ENCODE data around the gene TNFRSF4. TPM values are rescaled to one million over a fixed set of nuclear protein-coding genes. Genes with fewer than 3 reads are reported as not detected.
A peak's percentile ranks its signal among the peaks of the same experiment; 100 is the strongest.

The TNFRSF4 gene
- total RNA-seq: 0.24 TPM in 1 of 2 replicates, not detected in the other

DNA sequence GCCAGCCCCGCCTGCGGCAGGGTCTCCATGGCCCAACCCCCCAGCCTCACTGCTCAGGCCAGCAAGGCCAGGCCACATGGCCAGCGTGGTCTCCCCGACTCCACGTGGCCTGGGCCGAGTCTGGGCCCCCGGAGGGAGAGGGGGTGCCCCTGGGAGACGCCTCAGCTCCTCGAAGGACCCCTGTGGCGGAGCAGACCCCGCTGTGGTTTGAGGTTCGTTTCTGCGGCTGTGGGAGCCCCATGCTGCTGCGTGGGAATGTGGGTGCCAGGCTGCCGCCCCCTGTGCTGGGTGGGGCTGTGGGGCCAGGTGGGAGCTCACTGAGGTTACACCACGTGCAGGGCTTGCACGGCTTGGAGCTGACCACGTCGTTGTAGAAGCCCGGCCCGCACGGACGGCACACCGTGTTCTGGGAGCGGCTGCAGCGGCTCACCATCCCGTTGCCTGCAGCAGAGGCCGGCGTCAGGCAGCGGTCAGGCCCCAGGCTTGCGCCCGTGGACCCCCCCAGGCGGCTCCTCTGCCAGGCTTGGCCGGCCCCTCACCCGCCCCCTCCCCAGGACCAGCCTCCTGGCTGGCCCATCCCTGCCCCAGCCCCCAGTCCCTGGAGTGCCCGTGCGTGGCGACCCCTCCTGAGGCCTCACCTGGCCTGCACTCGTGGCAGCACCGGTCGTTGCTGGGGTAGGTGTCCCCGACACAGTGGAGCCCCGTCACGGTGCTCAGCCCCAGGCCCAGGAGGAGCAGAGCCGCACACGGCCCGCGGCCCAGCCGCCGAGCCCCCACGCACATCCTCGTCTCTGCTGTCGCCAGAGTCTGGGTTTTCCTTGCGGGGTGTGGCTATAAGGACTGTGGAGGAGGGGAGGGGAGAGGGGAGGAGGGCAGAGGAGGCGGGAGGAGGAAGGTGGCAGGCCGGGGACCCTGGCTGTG, at the start of gene TNFRSF4:
Gene TNFRSF4 (minus strand): TSS at position 809 of the 921 bp plus-strand sequence. CDS start 26 bp downstream, at position 783.

DNA sequence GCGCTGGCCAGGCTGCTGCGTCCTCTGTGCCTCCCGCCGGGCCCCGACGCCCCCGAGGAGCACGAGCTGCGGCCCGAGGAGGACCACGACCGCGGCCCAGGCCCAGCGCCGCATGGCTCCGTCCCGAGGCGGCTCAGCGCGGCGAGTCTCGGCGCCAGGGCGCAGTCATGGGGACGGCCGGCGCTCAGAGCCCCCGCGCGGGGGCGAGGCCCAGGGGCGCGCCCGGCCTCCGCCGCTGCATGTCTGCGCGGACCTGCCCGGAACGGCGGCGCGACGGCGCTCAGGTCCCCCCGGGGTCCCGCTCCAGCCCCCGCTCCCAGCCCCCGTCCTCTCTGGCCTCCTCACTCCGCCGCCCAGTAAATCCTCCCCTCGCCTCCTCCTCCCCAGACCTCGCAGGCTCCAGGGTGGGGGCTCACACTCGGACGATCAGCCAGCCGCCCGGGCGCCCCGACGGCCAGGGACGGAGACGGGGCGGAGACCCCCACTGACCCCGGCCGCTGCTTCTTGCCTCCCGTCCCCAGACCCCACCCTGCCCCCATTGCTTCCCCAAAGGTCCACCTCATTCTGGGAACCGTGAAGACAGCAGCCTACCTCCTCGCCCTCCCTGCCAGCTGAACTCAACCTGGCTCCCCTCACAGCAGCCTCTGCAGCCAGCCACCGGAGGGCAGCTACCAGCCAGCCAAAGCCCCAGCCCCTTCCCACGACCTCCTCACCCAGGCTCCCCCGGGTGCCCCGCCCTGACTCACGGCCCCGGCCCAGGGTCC, 32.8 kb upstream of the TNFRSF4 start, which contains the start of gene C1QTNF12:
Gene C1QTNF12 (minus strand): TSS at position 146 of the 764 bp plus-strand sequence. CDS start 32 bp downstream, at position 114.

DNA sequence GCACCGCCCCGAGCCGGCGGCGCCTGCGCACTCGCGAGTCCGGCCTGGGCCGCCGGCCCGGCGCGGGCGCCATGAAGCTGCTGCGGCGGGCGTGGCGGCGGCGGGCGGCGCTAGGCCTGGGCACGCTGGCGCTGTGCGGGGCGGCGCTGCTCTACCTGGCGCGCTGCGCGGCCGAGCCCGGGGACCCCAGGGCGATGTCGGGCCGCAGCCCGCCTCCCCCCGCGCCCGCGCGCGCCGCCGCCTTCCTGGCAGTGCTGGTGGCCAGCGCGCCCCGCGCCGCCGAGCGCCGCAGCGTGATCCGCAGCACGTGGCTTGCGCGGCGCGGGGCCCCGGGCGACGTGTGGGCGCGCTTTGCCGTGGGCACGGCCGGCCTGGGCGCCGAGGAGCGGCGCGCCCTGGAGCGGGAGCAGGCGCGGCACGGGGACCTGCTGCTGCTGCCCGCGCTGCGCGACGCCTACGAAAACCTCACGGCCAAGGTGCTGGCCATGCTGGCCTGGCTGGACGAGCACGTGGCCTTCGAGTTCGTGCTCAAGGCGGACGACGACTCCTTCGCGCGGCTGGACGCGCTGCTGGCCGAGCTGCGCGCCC, 18.3 kb upstream of the TNFRSF4 start, which contains the start of gene B3GALT6:
Gene B3GALT6 (plus strand): TSS at position 30 of the 588 bp plus-strand sequence. CDS start 42 bp downstream, at position 72.

DNA sequence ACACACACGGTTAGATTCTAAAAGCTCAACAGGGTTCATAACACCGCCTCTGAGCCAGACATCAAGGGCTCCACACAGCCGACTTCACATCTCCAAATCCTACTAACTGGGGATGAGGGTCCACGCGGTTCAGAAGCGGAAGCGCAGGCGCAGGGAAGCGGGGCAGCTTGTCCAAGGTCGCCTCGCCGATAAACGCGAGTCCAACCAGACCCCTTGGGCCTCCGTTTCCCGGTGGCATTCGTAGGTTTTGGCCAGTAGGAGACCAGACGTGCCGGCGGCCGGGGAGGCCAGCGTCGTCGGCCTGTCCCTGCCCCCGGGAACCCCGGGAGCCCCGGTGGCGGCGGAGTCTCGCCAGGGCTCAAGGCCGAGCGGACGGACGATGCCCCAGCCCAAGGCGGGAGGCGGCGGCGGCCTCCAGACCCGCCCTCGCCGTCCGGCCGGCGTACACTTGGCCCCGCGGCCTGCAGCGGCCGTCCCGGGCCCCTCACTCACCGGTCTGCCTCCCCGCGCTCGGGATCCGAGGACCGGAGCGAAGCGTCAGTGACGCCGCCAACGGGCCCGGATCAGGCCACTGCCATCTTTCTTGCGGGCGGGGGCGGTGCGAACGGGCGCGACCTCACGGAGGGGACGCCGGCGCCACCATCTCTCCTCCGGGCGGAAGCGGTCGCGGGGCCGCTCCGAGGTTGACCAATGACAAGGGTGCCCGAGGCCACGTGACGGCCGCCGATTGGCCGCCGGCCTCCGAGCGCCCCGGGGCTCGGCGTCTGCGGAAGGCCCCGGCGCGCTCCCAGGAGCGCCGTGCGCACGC, 17.7 kb upstream of the TNFRSF4 start, which contains the start of gene SDF4:
Gene SDF4 (minus strand): TSS at position 602 of the 808 bp plus-strand sequence. CDS start 3,229 bp downstream, outside the sequence.

DNA sequence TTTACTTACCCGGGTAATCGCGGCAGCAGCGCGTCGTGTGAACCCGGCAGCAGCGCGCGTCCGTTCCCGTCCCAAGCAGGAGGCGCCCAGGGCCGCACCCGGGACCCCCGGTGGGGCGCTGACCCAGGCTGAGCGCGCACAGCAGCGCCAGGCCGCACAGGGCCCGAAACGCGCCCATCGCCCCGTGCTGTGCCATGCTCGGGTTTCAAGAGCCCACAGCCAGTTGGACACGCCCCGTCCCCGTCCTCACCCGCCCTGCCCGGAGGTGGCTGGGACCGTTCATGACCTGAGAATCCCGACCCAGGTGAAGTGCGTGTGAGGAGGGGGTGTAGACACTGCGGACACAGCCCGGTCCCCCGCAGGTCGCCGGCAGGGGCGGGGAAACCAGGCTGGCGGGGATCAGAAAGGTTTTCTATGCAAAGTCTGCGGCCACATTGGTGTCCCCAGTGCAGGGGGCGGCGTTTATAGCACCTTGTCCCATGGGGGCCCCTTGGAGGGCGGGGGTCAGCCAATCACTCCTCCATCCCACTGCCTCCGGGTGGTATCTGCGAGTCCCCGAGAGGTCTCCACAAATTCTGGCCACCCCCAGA, 7.5 kb downstream of the TNFRSF4 start, which contains the start of gene TNFRSF18:
Gene TNFRSF18 (minus strand): TSS at position 217 of the 590 bp plus-strand sequence. CDS start 21 bp downstream, at position 196.

DNA sequence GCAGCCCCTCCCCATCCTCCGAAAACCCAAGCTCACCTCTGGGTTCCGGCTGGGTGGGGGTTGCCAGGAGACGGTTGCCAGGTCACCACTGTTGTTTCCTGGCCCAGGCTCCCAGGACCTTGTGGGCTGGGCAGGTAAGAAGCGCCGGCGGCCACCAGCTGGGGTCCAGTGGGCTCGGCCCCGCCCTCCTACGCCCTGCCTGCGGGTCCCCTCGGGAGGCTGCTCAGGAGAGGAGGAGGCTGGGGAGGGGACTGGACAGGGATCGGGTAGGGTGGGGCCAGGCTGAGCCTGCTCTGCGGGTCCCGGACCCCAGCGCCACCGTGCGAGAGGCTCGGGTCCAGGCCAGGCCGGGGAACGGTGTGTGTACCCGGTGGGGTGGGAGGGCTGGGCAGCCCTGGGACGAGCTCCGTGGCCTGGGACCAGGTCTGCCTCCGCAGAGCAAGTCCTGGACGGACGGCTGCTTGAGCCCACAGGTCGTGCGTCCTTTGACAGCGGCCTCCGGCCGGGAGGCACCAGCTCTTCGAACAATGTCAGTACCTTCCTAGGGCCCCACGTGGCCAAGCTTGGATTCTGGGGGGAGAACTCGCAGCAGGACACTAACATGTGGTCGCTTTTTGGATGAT, 40.0 kb downstream of the TNFRSF4 start, which contains the start of gene TTLL10:
Gene TTLL10 (plus strand): TSS at position 88 of the 623 bp plus-strand sequence. CDS start 5,336 bp downstream, outside the sequence.

Small RNAs within 50 kb of the gene (small RNA-seq; reads per million reads assigned to genes)
- gene MIR200A (4.5 reads per million, percentile 75 among the genes with 10 or more reads in this experiment), gene MIR200B (1.2 reads per million, percentile 23 among the genes with 10 or more reads in this experiment), gene MIR429 (not detected)

Other genes starting within 250 kb of the TNFRSF4 start
- 0.49 and 0.65 TPM in 2 replicates for gene PLEKHN1, start 247.7 kb downstream of the TNFRSF4 start, total RNA-seq
- gene PERM1, start 232.1 kb downstream of the TNFRSF4 start, total RNA-seq: not detected in 2 replicates
- 0.49 and 1.3 TPM in 2 replicates for gene HES4, start 214.1 kb downstream of the TNFRSF4 start, total RNA-seq
- 97.5 and 108 TPM in 2 replicates for gene ISG15, start 200.7 kb downstream of the TNFRSF4 start, total RNA-seq
- 35.6 and 51.6 TPM in 2 replicates for gene AGRN, start 194.0 kb downstream of the TNFRSF4 start, total RNA-seq
- not detected in 2 replicates for gene RNF223, start 139.8 kb downstream of the TNFRSF4 start, total RNA-seq
- gene C1orf159, start 98.1 kb downstream of the TNFRSF4 start, total RNA-seq: 9.2 and 12.3 TPM in 2 replicates
- gene TTLL10, start 40.3 kb downstream of the TNFRSF4 start, total RNA-seq: not detected in 2 replicates
- gene TNFRSF18, start 7.6 kb downstream of the TNFRSF4 start, total RNA-seq: 0.16 TPM in 1 of 2 replicates, not detected in the other
- 112 and 134 TPM in 2 replicates for gene SDF4, start 17.8 kb upstream of the TNFRSF4 start, total RNA-seq
- 34.0 and 34.9 TPM in 2 replicates for gene B3GALT6, start 18.1 kb upstream of the TNFRSF4 start, total RNA-seq
- gene C1QTNF12, start 32.6 kb upstream of the TNFRSF4 start, total RNA-seq: 0.36 and 1.1 TPM in 2 replicates
- gene UBE2J2, start 59.7 kb upstream of the TNFRSF4 start, total RNA-seq: 41.2 and 44.0 TPM in 2 replicates
- gene SCNN1D, start 66.3 kb upstream of the TNFRSF4 start, total RNA-seq: 0.97 and 1.3 TPM in 2 replicates
- gene ACAP3, start 93.8 kb upstream of the TNFRSF4 start, total RNA-seq: 49.7 and 57.1 TPM in 2 replicates
- gene PUSL1, start 94.4 kb upstream of the TNFRSF4 start, total RNA-seq: 21.9 and 27.4 TPM in 2 replicates
- 56.1 and 62.1 TPM in 2 replicates for gene INTS11, start 110.5 kb upstream of the TNFRSF4 start, total RNA-seq
- gene CPTP, start 110.6 kb upstream of the TNFRSF4 start, total RNA-seq: 19.1 and 24.0 TPM in 2 replicates
- gene TAS1R3, start 117.1 kb upstream of the TNFRSF4 start, total RNA-seq: 0.32 and 0.36 TPM in 2 replicates
- 64.8 and 74.8 TPM in 2 replicates for gene DVL1, start 135.3 kb upstream of the TNFRSF4 start, total RNA-seq
- gene MXRA8, start 144.4 kb upstream of the TNFRSF4 start, total RNA-seq: 621 and 684 TPM in 2 replicates
- 37.2 and 56.3 TPM in 2 replicates for gene AURKAIP1, start 161.1 kb upstream of the TNFRSF4 start, total RNA-seq
- 126 and 152 TPM in 2 replicates for gene CCNL2, start 185.2 kb upstream of the TNFRSF4 start, total RNA-seq
- 47.4 and 54.9 TPM in 2 replicates for gene MRPL20, start 193.1 kb upstream of the TNFRSF4 start, total RNA-seq
- 0.81 and 0.85 TPM in 2 replicates for gene ANKRD65, start 207.1 kb upstream of the TNFRSF4 start, total RNA-seq
- gene VWA1, start 221.5 kb upstream of the TNFRSF4 start, total RNA-seq: 2.4 and 3.4 TPM in 2 replicates
- gene ATAD3C, start 235.5 kb upstream of the TNFRSF4 start, total RNA-seq: under 0.01 TPM in 2 replicates